SJCRH30 (cell line): Measurements from ENCODE around the gene CLASRP. TPM values are rescaled to one million over a fixed set of nuclear protein-coding genes. Genes with fewer than 3 reads are reported as not detected.
"Not testable (repeated sequence)": the region's sequence is repeated elsewhere in the genome, so short reads cannot be mapped to it uniquely, and the experiment has no call there.

Experiments used
- DNase-seq, 2 experiments: peaks; one replicate each; pipeline ENCODE4 v3.0.0-alpha.2; 2015 to 2020
- H3K27ac ChIP-seq: fragments of 250-450 bp; sonication (Bioruptor Pico); 2 replicates; pipeline ENCODE4 v1.5.1; 2020; ENCODE audit warnings: mild to moderate bottlenecking, moderate library complexity
- H3K27me3 ChIP-seq: fragments of 250-450 bp; sonication (Bioruptor Pico); 2 replicates; pipeline ENCODE4 v1.5.1; 2020; ENCODE audit warnings: mild to moderate bottlenecking, moderate library complexity
- H3K36me3 ChIP-seq: fragments of 250-450 bp; sonication (Bioruptor Pico); 2 replicates; pipeline ENCODE4 v1.5.1; 2020; ENCODE audit warnings: mild to moderate bottlenecking, moderate library complexity
- H3K4me1 ChIP-seq: fragments of 250-450 bp; sonication (Bioruptor Pico); 2 replicates; pipeline ENCODE4 v1.5.1; 2020; ENCODE audit warnings: mild to moderate bottlenecking, moderate library complexity
- H3K4me3 ChIP-seq: fragments of 250-450 bp; sonication (Bioruptor Pico); 2 replicates; pipeline ENCODE4 v1.5.1; 2020; ENCODE audit warnings: mild to moderate bottlenecking, moderate library complexity
- H3K9me3 ChIP-seq: fragments of 250-450 bp; sonication (Bioruptor Pico); replicated peaks from 2 replicates; pipeline ENCODE4 v1.5.1; 2020; ENCODE audit warnings: mild to moderate bottlenecking, moderate library complexity
- total RNA-seq: library from RNA; depleted of rRNA; stranded (reverse); fragments of >200 nt; shearing (Covaris generic); gene quantifications from 2 replicates; pipeline ENCODE4 v1.2.3, GENCODE V29; 2014; rRNA removed

The CLASRP gene
- 26.4 and 39.8 TPM in 2 replicates for total RNA-seq

GRCh38 chr19:45038931-45039893 lies at the start of gene CLASRP:
CLASRP (plus strand) TSS chr19:45039045; CDS start chr19:45040213, 1,168 bp downstream.
- peak within 1 kb of the TSS; percentile 62 for H3K27ac ChIP-seq
- peak within 1 kb of the TSS; percentile 85 for H3K4me3 ChIP-seq
- DNase-seq: peak; percentile 89 to 91
- H3K9me3 ChIP-seq: no peaks in the 10 kb centered on the region
- peaks cover 40% of the 10 kb centered on the region for H3K36me3 ChIP-seq
- no peaks in the 10 kb centered on the region for H3K27me3 ChIP-seq
- H3K4me1 ChIP-seq: peaks cover 8% of the 10 kb centered on the region; the same call in 1 of the 2 replicates

- no peaks in the 10 kb centered on the region for H3K27me3 ChIP-seq
- H3K9me3 ChIP-seq: no peaks in the 10 kb centered on the region
- no peaks in the 10 kb centered on the region for H3K36me3 ChIP-seq
- no peak overlapping the region for H3K4me3 ChIP-seq
- no peaks in the 10 kb centered on the region for H3K4me1 ChIP-seq
- DNase-seq: no peak
- H3K27ac ChIP-seq: no peak overlapping the region
Measured at GRCh38 chr19:44990459-44990858, 48.4 kb upstream of the CLASRP start.

GRCh38 chr19:44990966-44991365 lies 47.9 kb upstream of the CLASRP start:
- no peaks in the 10 kb centered on the region for H3K9me3 ChIP-seq
- DNase-seq: no peak
- H3K27ac ChIP-seq: no peak overlapping the region
- H3K4me1 ChIP-seq: no peaks in the 10 kb centered on the region
- no peaks in the 10 kb centered on the region for H3K36me3 ChIP-seq
- no peaks in the 10 kb centered on the region for H3K27me3 ChIP-seq
- H3K4me3 ChIP-seq: no peak overlapping the region

GRCh38 chr19:44992336-44993163 lies 46.3 kb upstream of the CLASRP start:
- no peak overlapping the region for H3K27ac ChIP-seq
- no peak for DNase-seq
- H3K27me3 ChIP-seq: no peaks in the 10 kb centered on the region
- H3K4me1 ChIP-seq: no peaks in the 10 kb centered on the region
- H3K4me3 ChIP-seq: no peak overlapping the region
- H3K36me3 ChIP-seq: no peaks in the 10 kb centered on the region
- no peaks in the 10 kb centered on the region for H3K9me3 ChIP-seq

- Histone ChIP-seq H3K36me3 (no peaks in the 10 kb centered on the region), H3K27ac (no peak overlapping the region), H3K9me3 (no peaks in the 10 kb centered on the region)
Measured at GRCh38 chr19:44993526-44993925, 45.3 kb upstream of the CLASRP start.

GRCh38 chr19:44993926-44994537 lies 44.8 kb upstream of the CLASRP start:
- Histone ChIP-seq H3K9me3 (no peaks in the 10 kb centered on the region), H3K27ac (no peak overlapping the region), H3K4me3 (no peak overlapping the region), H3K4me1 (no peaks in the 10 kb centered on the region), H3K36me3 (no peaks in the 10 kb centered on the region), H3K27me3 (no peaks in the 10 kb centered on the region)
- DNase-seq: no peak

More at GRCh38 chr19:44993526-44993925, 45.3 kb upstream of the CLASRP start:
- Histone ChIP-seq H3K27me3 (no peaks in the 10 kb centered on the region), H3K4me1 (no peaks in the 10 kb centered on the region), H3K4me3 (no peak overlapping the region)
- DNase-seq: no peak

- H3K27me3 ChIP-seq: no peaks in the 10 kb centered on the region
- no peak overlapping the region for H3K4me3 ChIP-seq
- H3K9me3 ChIP-seq: no peaks in the 10 kb centered on the region
- no peaks in the 10 kb centered on the region for H3K36me3 ChIP-seq
- H3K27ac ChIP-seq: no peak overlapping the region
- H3K4me1 ChIP-seq: peaks cover 3% of the 10 kb centered on the region
- DNase-seq: no peak
Measured at GRCh38 chr19:44998025-44998424, 40.8 kb upstream of the CLASRP start.

- H3K36me3 ChIP-seq, DNase-seq, H3K4me3 ChIP-seq, H3K27me3 ChIP-seq, H3K4me1 ChIP-seq, H3K9me3 ChIP-seq, H3K27ac ChIP-seq: not testable (repeated sequence)
Measured at GRCh38 chr19:44999131-44999925, 39.5 kb upstream of the CLASRP start.

GRCh38 chr19:45000665-45001064 lies 38.2 kb upstream of the CLASRP start:
- DNase-seq, H3K36me3 ChIP-seq, H3K27ac ChIP-seq, H3K4me1 ChIP-seq, H3K27me3 ChIP-seq, H3K9me3 ChIP-seq: not testable (repeated sequence)
- peak overlapping the region; percentile 84 for H3K4me3 ChIP-seq

- Histone ChIP-seq H3K27ac (peak within 1 kb of the TSS; percentile 42; the same call in 1 of the 2 replicates), H3K9me3 (no peaks in the 10 kb centered on the region), H3K27me3 (no peaks in the 10 kb centered on the region), H3K4me1 (peaks cover 3% of the 10 kb centered on the region), H3K4me3 (peak within 1 kb of the TSS; percentile 84), H3K36me3 (no peaks in the 10 kb centered on the region)
- peak; percentile 90 to 91 for DNase-seq
Measured at GRCh38 chr19:45001087-45001739, 37.6 kb upstream of the CLASRP start, which contains the start of gene RELB. RELB (plus strand) TSS chr19:45001464; CDS start chr19:45001580, 116 bp downstream.

GRCh38 chr19:45003485-45003884 lies 35.4 kb upstream of the CLASRP start:
- DNase-seq: no peak
- peaks cover 3% of the 10 kb centered on the region for H3K4me1 ChIP-seq
- no peaks in the 10 kb centered on the region for H3K27me3 ChIP-seq
- no peaks in the 10 kb centered on the region for H3K36me3 ChIP-seq
- no peaks in the 10 kb centered on the region for H3K9me3 ChIP-seq
- no peak overlapping the region for H3K4me3 ChIP-seq
- H3K27ac ChIP-seq: no peak overlapping the region

- Histone ChIP-seq H3K4me3 (no peak overlapping the region), H3K9me3 (no peaks in the 10 kb centered on the region), H3K27me3 (no peaks in the 10 kb centered on the region), H3K27ac (no peak overlapping the region), H3K4me1 (peaks cover 3% of the 10 kb centered on the region), H3K36me3 (no peaks in the 10 kb centered on the region)
- no peak for DNase-seq
Measured at GRCh38 chr19:45005787-45006186, 33.1 kb upstream of the CLASRP start.

- H3K27me3 ChIP-seq: no peaks in the 10 kb centered on the region
- H3K27ac ChIP-seq: no peak overlapping the region
- H3K9me3 ChIP-seq: no peaks in the 10 kb centered on the region
- no peaks in the 10 kb centered on the region for H3K4me1 ChIP-seq
- DNase-seq: no peak
- no peak overlapping the region for H3K4me3 ChIP-seq
- no peaks in the 10 kb centered on the region for H3K36me3 ChIP-seq
Measured at GRCh38 chr19:45008552-45008951, 30.3 kb upstream of the CLASRP start.
